ENCODE data around the gene TRIM62.

- TF ChIP-seq POLR2AphosphoS5 (IDR thresholded peaks at IDR 0.05): no peak
- TF ChIP-seq EP300 (IDR thresholded peaks at IDR 0.05; ENCODE audit: low read depth): no peak
Observed at GRCh38 chr1:33220676-33221384, 39.0 kb upstream of the TRIM62 start.
